Measurements from ENCODE around the gene LDHAL6B. TPM values are rescaled to one million over a fixed set of nuclear protein-coding genes. Genes with fewer than 3 reads are reported as not detected.

The LDHAL6B gene
- total and polyA plus RNA-seq, 2 of the 8 experiments (the other 6 are each of a cell fraction or from before 2014, with no cell fraction given), result not detected

- TF ChIP-seq CHD7 (IDR thresholded peaks at IDR 0.05; ENCODE audit: insufficient replicate concordance, low read length) (no peak), SP1 (IDR thresholded peaks at IDR 0.05; ENCODE audit: low read depth, low read length) (no peak), RAD21 (IDR thresholded peaks at IDR 0.05 in 1 of 2, conservative IDR thresholded peaks at IDR 0.05 in 1 of 2; ENCODE audit: low read depth in 2 of 2, low read length in 2 of 2) (peak; percentile 10 to 30; a peak in 1 of 4 replicates), TAF1 (IDR thresholded peaks at IDR 0.05; ENCODE audit: low read depth, low read length) (no peak), SRF (IDR thresholded peaks at IDR 0.05; ENCODE audit: low read depth, low read length) (no peak), KDM5A (IDR thresholded peaks at IDR 0.05; ENCODE audit: low read length) (no peak), BRCA1 (IDR thresholded peaks at IDR 0.05; ENCODE audit: low read depth, low read length) (no peak)
- TF ChIP-seq, protein P1, sequence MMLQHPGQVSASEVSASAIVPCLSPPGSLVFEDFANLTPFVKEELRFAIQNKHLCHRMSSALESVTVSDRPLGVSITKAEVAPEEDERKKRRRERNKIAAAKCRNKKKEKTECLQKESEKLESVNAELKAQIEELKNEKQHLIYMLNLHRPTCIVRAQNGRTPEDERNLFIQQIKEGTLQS (IDR thresholded peaks at IDR 0.05; ENCODE audit: insufficient read depth, low read depth, low read length), result no peak
Measured at GRCh38 chr15:59185725-59186124, 20.9 kb upstream of the LDHAL6B start (continued).

Data from H1 (cell line).